Activated naive CD4-positive, alpha-beta T cell treated with anti-CD3 and anti-CD28 coated beads for 36 hours (primary cell): ENCODE results near the gene KLHDC10. TPM values are rescaled to one million over a fixed set of nuclear protein-coding genes. Genes with fewer than 3 reads are reported as not detected.

Experiments used
- CTCF ChIA-PET: fragments of 350-600 bp; sonication (Branson Sonifier 250); formaldehyde crosslinking; loops from one replicate; lab custom pipeline; 2021; ENCODE audit warnings: antibody characterized with exemption; lab: Charles Lee
- DNase-seq: peaks from one replicate; pipeline ENCODE4 v3.0.0-alpha.2; 2020
- H3K27ac Mint-ChIP-seq: one replicate; pipeline ENCODE4 v1.8.0; 2021; ENCODE audit warnings: mild to moderate bottlenecking, mixed read lengths
- H3K27me3 Mint-ChIP-seq: one replicate; pipeline ENCODE4 v1.8.0; 2021; ENCODE audit warnings: low read depth, mixed read lengths
- H3K36me3 Mint-ChIP-seq: one replicate; pipeline ENCODE4 v1.8.0; 2021; ENCODE audit warnings: low read depth, mixed read lengths
- H3K4me1 Mint-ChIP-seq: one replicate; pipeline ENCODE4 v1.8.0; 2021; ENCODE audit warnings: low read depth, mixed read lengths
- H3K4me3 Mint-ChIP-seq: one replicate; pipeline ENCODE4 v1.8.0; 2021; ENCODE audit warnings: mild to moderate bottlenecking, moderate library complexity, mixed read lengths
- H3K9me3 Mint-ChIP-seq: one replicate; pipeline ENCODE4 v1.8.0; 2021; ENCODE audit warnings: mixed read lengths
- intact Hi-C: fragments of 100-400 bp; cut with micrococcal nuclease; formaldehyde crosslinking; loops from one replicate; pipeline ENCODE4 v1.15.1; 2023
- total RNA-seq, 2 experiments: library from RNA; stranded (reverse); gene quantifications; one replicate each; pipeline ENCODE4 v1.2.3, GENCODE V29; 2021

KLHDC10 gene
- total RNA-seq, 2 experiments from 2014 or later: 11.6 to 12.9 TPM

- no peak overlapping the region for H3K4me3 Mint-ChIP-seq
- DNase-seq: no peak
- H3K9me3 Mint-ChIP-seq: no peaks in the 10 kb centered on the region
- peaks cover 21% of the 10 kb centered on the region for H3K36me3 Mint-ChIP-seq
- no peaks in the 10 kb centered on the region for H3K4me1 Mint-ChIP-seq
- intact Hi-C loops: no loop called here
- no peak overlapping the region for H3K27ac Mint-ChIP-seq
- CTCF ChIA-PET: interaction anchor here (0.5 to 0.6 kb wide), 2 partner anchors 42 to 65 kb away, joined by 3 to 4 read pairs; no protein-coding TSS in a partner anchor
- H3K27me3 Mint-ChIP-seq: no peaks in the 10 kb centered on the region
Measured at GRCh38 chr7:130129011-130129411, 58.7 kb downstream of the KLHDC10 start.

- H3K27me3 Mint-ChIP-seq: no peaks in the 10 kb centered on the region
- intact Hi-C loops: no loop called here
- no peak overlapping the region for H3K4me3 Mint-ChIP-seq
- H3K9me3 Mint-ChIP-seq: no peaks in the 10 kb centered on the region
- CTCF ChIA-PET: interaction anchor here (1.6 kb wide), 1 partner anchor 10 kb away, joined by 6 read pairs; no protein-coding TSS in a partner anchor
- no peaks in the 10 kb centered on the region for H3K4me1 Mint-ChIP-seq
- no peak for DNase-seq
- no peak overlapping the region for H3K27ac Mint-ChIP-seq
- peaks cover 21% of the 10 kb centered on the region for H3K36me3 Mint-ChIP-seq
Measured at GRCh38 chr7:130131191-130131834, 61.0 kb downstream of the KLHDC10 start.

GRCh38 chr7:130131964-130132875 is 61.9 kb downstream of the KLHDC10 start:
- CTCF ChIA-PET: interaction anchor here (1.6 to 2.1 kb wide), 2 partner anchors 11 to 626 kb away, joined by 6 read pairs; no protein-coding TSS in a partner anchor
- Mint-ChIP-seq H3K4me3 (no peak overlapping the region), H3K36me3 (peaks cover 17% of the 10 kb centered on the region), H3K9me3 (no peaks in the 10 kb centered on the region), H3K4me1 (no peaks in the 10 kb centered on the region), H3K27me3 (no peaks in the 10 kb centered on the region), H3K27ac (no peak overlapping the region)
- no peak for DNase-seq
- intact Hi-C loops: no loop called here

- H3K36me3 Mint-ChIP-seq: peaks cover 13% of the 10 kb centered on the region
- no peak overlapping the region for H3K27ac Mint-ChIP-seq
- H3K4me3 Mint-ChIP-seq: no peak overlapping the region
- no peaks in the 10 kb centered on the region for H3K9me3 Mint-ChIP-seq
- no peak for DNase-seq
- CTCF ChIA-PET: interaction anchor here (1.0 to 2.1 kb wide), 3 partner anchors 12 to 625 kb away, joined by 4 to 6 read pairs (median 6); no protein-coding TSS in a partner anchor
- no peaks in the 10 kb centered on the region for H3K27me3 Mint-ChIP-seq
- intact Hi-C loops: no loop called here
- no peaks in the 10 kb centered on the region for H3K4me1 Mint-ChIP-seq
Measured at GRCh38 chr7:130133029-130133782, 62.9 kb downstream of the KLHDC10 start.

GRCh38 chr7:130134106-130134636 is 63.8 kb downstream of the KLHDC10 start:
- Mint-ChIP-seq H3K27ac (no peak overlapping the region), H3K27me3 (no peaks in the 10 kb centered on the region), H3K4me3 (no peak overlapping the region), H3K36me3 (peaks cover 9% of the 10 kb centered on the region), H3K4me1 (no peaks in the 10 kb centered on the region), H3K9me3 (no peaks in the 10 kb centered on the region)
- CTCF ChIA-PET: interaction anchor here (0.6 to 2.1 kb wide), 5 partner anchors 16 to 624 kb away, joined by 3 to 6 read pairs (median 4); no protein-coding TSS in a partner anchor
- intact Hi-C loops: no loop called here
- no peak for DNase-seq

- intact Hi-C loops: no loop called here
- DNase-seq: no peak
- H3K4me1 Mint-ChIP-seq: no peaks in the 10 kb centered on the region
- H3K27ac Mint-ChIP-seq: no peak overlapping the region
- no peaks in the 10 kb centered on the region for H3K27me3 Mint-ChIP-seq
- CTCF ChIA-PET: interaction anchor here (0.6 to 0.9 kb wide), 3 partner anchors 45 to 290 kb away, joined by 3 to 4 read pairs (median 3); no protein-coding TSS in a partner anchor
- H3K36me3 Mint-ChIP-seq: peaks cover 4% of the 10 kb centered on the region
- no peaks in the 10 kb centered on the region for H3K9me3 Mint-ChIP-seq
- no peak overlapping the region for H3K4me3 Mint-ChIP-seq
Measured at GRCh38 chr7:130134726-130135125, 64.4 kb downstream of the KLHDC10 start.

- no peak overlapping the region for H3K27ac Mint-ChIP-seq
- CTCF ChIA-PET: interaction anchor here (0.7 to 1.1 kb wide), 2 partner anchors 46 to 63 kb away, joined by 3 read pairs; no protein-coding TSS in a partner anchor
- intact Hi-C loops: no loop called here
Measured at GRCh38 chr7:130135208-130136205, 65.2 kb downstream of the KLHDC10 start.

GRCh38 chr7:130136579-130137167 is 66.3 kb downstream of the KLHDC10 start:
- no peaks in the 10 kb centered on the region for H3K9me3 Mint-ChIP-seq
- no peak overlapping the region for H3K27ac Mint-ChIP-seq
- CTCF ChIA-PET: interaction anchor here (0.8 to 1.1 kb wide), 2 partner anchors 64 to 587 kb away, joined by 3 to 4 read pairs; no protein-coding TSS in a partner anchor
- H3K27me3 Mint-ChIP-seq: no peaks in the 10 kb centered on the region
- intact Hi-C loops: no loop called here
- no peaks in the 10 kb centered on the region for H3K36me3 Mint-ChIP-seq
- peaks cover 7% of the 10 kb centered on the region for H3K4me1 Mint-ChIP-seq
- H3K4me3 Mint-ChIP-seq: no peak overlapping the region
- DNase-seq: no peak

More at GRCh38 chr7:130135208-130136205, 65.2 kb downstream of the KLHDC10 start:
- no peak for DNase-seq
- Mint-ChIP-seq H3K9me3 (no peaks in the 10 kb centered on the region), H3K4me1 (peaks cover 2% of the 10 kb centered on the region), H3K27me3 (no peaks in the 10 kb centered on the region), H3K36me3 (peaks cover under 1% of the 10 kb centered on the region), H3K4me3 (no peak overlapping the region)

GRCh38 chr7:130137207-130137606 is 66.9 kb downstream of the KLHDC10 start:
- Mint-ChIP-seq H3K27me3 (no peaks in the 10 kb centered on the region), H3K36me3 (no peaks in the 10 kb centered on the region), H3K9me3 (no peaks in the 10 kb centered on the region), H3K4me3 (no peak overlapping the region), H3K27ac (no peak overlapping the region), H3K4me1 (peaks cover 9% of the 10 kb centered on the region)
- DNase-seq: no peak
- CTCF ChIA-PET: interaction anchor here (0.8 kb wide), 1 partner anchor 587 kb away, joined by 4 read pairs; no protein-coding TSS in a partner anchor
- intact Hi-C loops: no loop called here

GRCh38 chr7:130139193-130139960 is 69.0 kb downstream of the KLHDC10 start:
- no peak overlapping the region for H3K4me3 Mint-ChIP-seq
- H3K27me3 Mint-ChIP-seq: no peaks in the 10 kb centered on the region
- no peaks in the 10 kb centered on the region for H3K9me3 Mint-ChIP-seq
- CTCF ChIA-PET: interaction anchor here (0.5 to 1.0 kb wide), 2 partner anchors 22 to 68 kb away, joined by 3 read pairs; no protein-coding TSS in a partner anchor
- peaks cover 9% of the 10 kb centered on the region for H3K4me1 Mint-ChIP-seq
- no peaks in the 10 kb centered on the region for H3K36me3 Mint-ChIP-seq
- no peak for DNase-seq
- H3K27ac Mint-ChIP-seq: no peak overlapping the region
- intact Hi-C loops: no loop called here
